GM21717 (cell line): ENCODE results near the gene LAMB1.
"Not testable (repeated sequence)": the region's sequence is repeated elsewhere in the genome, so short reads cannot be mapped to it uniquely, and the experiment has no call there.

ENCODE experiments used
- ATAC-seq: cut with Tn5 transposase; IDR thresholded peaks from one replicate; pipeline ENCODE4 v1.9.1; 2021; ENCODE audit warnings: mild to moderate bottlenecking, moderate library complexity; ENCODE audit not compliant: unreplicated experiment

Gene LAMB1

GRCh38 chr7:108002726-108003598 lies at the start of gene LAMB1:
Gene LAMB1 (minus strand): TSS chr7:108003161. CDS start chr7:108002885, 276 bp downstream.
- ATAC-seq, result no peak

- ATAC-seq, result no peak
These were observed 48.5 kb upstream of the LAMB1 start for GRCh38 chr7:108051454-108051853.

- no peak for ATAC-seq
These were observed 47.0 kb upstream of the LAMB1 start for GRCh38 chr7:108049962-108050361.

- ATAC-seq, result no peak
These were observed 45.5 kb upstream of the LAMB1 start for GRCh38 chr7:108048422-108048821.

DNA sequence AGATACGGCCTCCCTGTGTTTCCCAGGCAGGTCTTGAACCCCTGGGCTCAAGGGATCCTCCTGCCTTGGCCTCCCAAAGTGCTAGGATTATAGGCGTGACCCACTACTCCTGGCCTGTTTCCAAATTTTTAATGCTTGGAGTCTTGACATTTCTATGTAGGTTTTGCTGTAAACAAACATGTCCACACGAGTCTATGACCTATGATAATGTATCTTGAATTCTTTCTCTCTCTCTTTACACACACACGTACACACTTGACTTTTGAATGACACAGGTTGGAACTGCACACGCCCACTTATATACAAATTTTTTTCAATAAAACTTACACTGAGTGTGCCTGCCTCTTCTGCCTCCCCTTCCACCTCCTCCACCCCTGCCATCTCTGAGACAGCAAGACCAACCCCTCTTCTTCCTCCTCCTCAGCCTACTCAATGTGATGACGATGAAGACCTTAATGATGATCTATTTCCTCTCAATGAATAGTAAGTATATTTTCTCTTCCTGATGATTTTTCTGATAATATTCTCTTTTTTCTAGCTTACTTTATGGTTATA lies 44.1 kb upstream of the LAMB1 start:
- no peak for ATAC-seq

- ATAC-seq, result no peak
These were observed 42.7 kb upstream of the LAMB1 start for GRCh38 chr7:108045669-108046068.

- ATAC-seq, result no peak
These were observed 42.2 kb upstream of the LAMB1 start for GRCh38 chr7:108045154-108045553.

- no peak for ATAC-seq
These were observed 41.4 kb upstream of the LAMB1 start for GRCh38 chr7:108044345-108044744.

DNA sequence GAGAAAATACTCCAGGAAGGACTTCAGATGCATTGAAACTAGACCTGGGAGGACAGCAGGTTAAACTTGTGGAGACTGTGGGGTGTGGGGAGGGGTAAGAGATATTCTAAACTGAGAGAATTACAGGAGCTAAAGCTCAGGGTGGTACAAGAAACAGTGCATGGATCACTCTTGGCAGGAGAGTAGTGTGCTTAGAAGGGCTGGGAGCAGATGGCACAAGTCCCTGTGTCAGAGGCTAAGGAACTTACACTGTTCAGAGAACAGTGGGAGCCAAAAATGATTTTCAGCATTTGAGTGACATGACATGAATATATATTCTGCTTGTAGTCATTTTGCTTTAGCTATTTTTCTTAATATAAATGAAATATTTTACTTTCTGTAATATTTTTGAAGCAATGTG lies 36.0 kb upstream of the LAMB1 start:
- ATAC-seq, result no peak

DNA sequence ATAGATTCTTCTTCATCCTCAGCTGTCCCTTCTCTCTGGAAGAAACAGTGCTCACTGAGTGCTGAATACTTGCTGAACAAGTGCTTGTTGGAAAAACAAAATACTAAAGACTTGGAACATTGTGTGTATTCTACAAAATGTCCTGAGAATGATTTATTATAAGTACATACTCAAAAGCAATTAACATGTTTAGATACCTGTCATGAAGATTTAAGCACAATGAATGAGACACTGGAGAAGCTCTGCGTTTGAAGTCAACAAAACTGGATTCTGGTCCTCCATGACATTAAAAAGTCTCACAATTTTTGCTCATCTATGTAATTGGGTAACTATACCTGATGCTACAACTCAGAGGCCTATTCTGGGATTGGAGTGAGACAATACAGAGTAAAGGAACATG lies 34.8 kb upstream of the LAMB1 start:
- no peak for ATAC-seq

GRCh38 chr7:108037140-108037539 lies 34.2 kb upstream of the LAMB1 start:
- no peak for ATAC-seq

GRCh38 chr7:108034586-108034985 lies 31.6 kb upstream of the LAMB1 start:
- ATAC-seq, result no peak

DNA sequence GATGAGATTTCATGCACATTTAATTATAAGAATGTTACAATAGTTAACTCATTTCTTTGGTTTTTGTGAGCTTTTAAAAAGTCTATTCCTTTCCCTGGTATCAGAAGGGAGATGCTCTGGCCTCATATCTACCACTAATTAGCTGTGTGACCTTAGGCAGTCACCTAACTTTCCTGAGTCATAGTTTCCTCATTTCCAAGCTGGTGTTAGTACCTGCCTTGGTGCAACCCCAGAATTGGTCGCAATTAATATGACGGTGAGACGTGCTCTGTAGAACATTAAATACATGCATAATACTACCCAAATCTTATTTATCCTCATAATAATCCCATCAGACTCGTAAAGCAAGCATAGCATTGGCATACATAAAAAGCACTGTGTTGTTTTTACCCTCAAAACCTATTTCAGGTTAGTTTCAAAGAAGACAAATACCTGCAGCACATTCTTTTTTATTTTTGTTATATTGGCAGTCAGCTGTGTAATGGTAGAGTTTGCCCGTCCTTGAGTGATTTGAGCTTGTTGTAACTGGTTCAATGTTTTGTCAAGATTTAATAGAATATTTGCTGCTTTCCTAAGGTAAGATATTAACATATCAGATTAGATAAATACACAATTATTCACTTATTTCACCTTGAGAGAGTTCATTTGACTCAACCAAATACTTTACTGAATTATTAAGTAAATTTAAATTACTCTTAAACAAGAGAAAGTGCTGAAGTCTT lies 31.0 kb upstream of the LAMB1 start:
- no peak for ATAC-seq

GRCh38 chr7:108033309-108033708 lies 30.3 kb upstream of the LAMB1 start:
- not testable (repeated sequence) for ATAC-seq

GRCh38 chr7:108030516-108030915 lies 27.6 kb upstream of the LAMB1 start:
- ATAC-seq, result no peak

- ATAC-seq, result no peak
These were observed 26.1 kb upstream of the LAMB1 start for GRCh38 chr7:108029034-108029433.

GRCh38 chr7:108028111-108028510 lies 25.1 kb upstream of the LAMB1 start:
- no peak for ATAC-seq

- no peak for ATAC-seq
These were observed 24.3 kb upstream of the LAMB1 start for GRCh38 chr7:108027239-108027638.

GRCh38 chr7:108026647-108027046 lies 23.7 kb upstream of the LAMB1 start:
- no peak for ATAC-seq

- ATAC-seq, result no peak
These were observed 23.2 kb upstream of the LAMB1 start for GRCh38 chr7:108026116-108026515.

GRCh38 chr7:108024538-108024937 lies 21.6 kb upstream of the LAMB1 start:
- no peak for ATAC-seq

DNA sequence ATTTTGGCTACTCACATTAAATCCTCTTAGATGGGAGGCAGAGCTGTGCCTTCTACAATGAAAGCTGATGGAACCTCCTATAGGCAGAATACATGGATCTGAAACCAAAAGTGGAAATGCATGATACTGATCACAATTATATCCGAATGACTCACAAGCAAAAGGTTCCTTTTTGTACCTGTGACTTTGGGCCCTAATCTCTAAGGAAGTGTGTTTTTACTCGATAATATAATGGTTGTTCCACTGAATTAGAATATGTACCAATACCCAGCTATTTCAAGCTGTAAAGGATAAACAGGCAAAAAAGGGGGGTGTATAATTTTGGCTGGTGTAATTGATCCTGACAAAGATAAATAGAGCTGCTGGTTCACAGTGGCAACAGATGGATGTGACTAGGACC lies 17.6 kb upstream of the LAMB1 start:
- no peak for ATAC-seq
